ENCODE measurements around the gene YJEFN3.

YJEFN3 gene

DNA sequence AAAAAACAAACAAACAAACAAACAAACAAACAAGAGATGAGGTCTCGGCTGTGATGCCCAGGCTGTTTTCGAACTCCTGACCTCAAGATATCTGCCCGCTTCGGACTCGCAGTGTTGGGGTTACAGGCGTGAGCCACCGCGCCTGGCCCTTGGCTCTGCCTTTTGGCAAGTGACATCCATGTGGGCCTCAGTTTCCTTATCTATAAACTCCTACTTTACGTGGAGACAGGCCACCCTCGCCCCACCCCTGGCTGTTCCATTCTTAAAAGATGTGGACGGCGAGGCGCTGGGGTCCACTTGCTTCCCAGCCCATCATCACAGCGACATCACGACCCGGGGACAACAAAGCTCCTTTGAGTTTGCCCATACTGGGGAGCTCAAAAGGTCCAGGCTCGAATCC, 15.0 kb upstream of the YJEFN3 start:
- TF ChIP-seq TAF1 (IDR thresholded peaks at IDR 0.05; ENCODE audit: borderline replicate concordance, insufficient read depth, low read length) (no peak), POLR2AphosphoS5 (IDR thresholded peaks at IDR 0.05; ENCODE audit: low read depth, low read length) (no peak), SIN3A (IDR thresholded peaks at IDR 0.05; ENCODE audit: borderline replicate concordance, insufficient read depth, low read length) (no peak), FOXP2 (optimal IDR thresholded peaks at IDR 0.05; ENCODE audit: borderline replicate concordance, extremely low read depth, extremely low read length, insufficient read depth) (no peak)
- TF ChIP-seq, protein P1, sequence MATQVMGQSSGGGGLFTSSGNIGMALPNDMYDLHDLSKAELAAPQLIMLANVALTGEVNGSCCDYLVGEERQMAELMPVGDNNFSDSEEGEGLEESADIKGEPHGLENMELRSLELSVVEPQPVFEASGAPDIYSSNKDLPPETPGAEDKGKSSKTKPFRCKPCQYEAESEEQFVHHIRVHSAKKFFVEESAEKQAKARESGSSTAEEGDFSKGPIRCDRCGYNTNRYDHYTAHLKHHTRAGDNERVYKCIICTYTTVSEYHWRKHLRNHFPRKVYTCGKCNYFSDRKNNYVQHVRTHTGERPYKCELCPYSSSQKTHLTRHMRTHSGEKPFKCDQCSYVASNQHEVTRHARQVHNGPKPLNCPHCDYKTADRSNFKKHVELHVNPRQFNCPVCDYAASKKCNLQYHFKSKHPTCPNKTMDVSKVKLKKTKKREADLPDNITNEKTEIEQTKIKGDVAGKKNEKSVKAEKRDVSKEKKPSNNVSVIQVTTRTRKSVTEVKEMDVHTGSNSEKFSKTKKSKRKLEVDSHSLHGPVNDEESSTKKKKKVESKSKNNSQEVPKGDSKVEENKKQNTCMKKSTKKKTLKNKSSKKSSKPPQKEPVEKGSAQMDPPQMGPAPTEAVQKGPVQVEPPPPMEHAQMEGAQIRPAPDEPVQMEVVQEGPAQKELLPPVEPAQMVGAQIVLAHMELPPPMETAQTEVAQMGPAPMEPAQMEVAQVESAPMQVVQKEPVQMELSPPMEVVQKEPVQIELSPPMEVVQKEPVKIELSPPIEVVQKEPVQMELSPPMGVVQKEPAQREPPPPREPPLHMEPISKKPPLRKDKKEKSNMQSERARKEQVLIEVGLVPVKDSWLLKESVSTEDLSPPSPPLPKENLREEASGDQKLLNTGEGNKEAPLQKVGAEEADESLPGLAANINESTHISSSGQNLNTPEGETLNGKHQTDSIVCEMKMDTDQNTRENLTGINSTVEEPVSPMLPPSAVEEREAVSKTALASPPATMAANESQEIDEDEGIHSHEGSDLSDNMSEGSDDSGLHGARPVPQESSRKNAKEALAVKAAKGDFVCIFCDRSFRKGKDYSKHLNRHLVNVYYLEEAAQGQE (IDR thresholded peaks at IDR 0.05; ENCODE audit: insufficient read depth in 1 of 2, low read depth in 2 of 2, low read length in 2 of 2) = no peak

DNA sequence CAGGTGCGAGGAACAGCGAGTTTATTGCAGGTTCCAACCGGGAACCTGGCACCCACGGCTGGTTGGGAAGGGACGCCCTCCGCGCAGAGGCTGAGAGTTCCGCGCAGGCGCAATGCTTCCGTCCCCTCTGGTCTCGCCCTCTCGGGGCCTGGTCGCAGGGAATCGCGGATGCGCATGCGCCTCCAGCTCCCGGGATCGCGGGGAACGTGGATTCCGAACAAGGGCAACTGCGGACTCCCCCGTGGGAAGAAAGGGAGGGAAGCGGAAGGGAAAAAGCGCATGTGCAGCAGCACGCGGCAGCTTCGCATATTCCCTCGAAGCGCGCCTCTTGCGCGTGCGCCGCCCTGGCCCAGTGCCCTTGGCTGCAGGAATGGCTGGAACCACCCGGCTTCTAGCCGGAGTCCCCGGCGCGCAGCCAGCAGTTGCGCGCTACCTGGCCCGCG, 14.5 kb upstream of the YJEFN3 start:
- TF ChIP-seq TAF1 (IDR thresholded peaks at IDR 0.05; ENCODE audit: borderline replicate concordance, insufficient read depth, low read length) (no peak), POLR2AphosphoS5 (IDR thresholded peaks at IDR 0.05; ENCODE audit: low read depth, low read length) (no peak), SIN3A (IDR thresholded peaks at IDR 0.05; ENCODE audit: borderline replicate concordance, insufficient read depth, low read length) (no peak), FOXP2 (optimal IDR thresholded peaks at IDR 0.05; ENCODE audit: borderline replicate concordance, extremely low read depth, extremely low read length, insufficient read depth) (no peak)
- TF ChIP-seq, protein P1 (IDR thresholded peaks at IDR 0.05; ENCODE audit: insufficient read depth in 1 of 2, low read depth in 2 of 2, low read length in 2 of 2) = no peak

DNA sequence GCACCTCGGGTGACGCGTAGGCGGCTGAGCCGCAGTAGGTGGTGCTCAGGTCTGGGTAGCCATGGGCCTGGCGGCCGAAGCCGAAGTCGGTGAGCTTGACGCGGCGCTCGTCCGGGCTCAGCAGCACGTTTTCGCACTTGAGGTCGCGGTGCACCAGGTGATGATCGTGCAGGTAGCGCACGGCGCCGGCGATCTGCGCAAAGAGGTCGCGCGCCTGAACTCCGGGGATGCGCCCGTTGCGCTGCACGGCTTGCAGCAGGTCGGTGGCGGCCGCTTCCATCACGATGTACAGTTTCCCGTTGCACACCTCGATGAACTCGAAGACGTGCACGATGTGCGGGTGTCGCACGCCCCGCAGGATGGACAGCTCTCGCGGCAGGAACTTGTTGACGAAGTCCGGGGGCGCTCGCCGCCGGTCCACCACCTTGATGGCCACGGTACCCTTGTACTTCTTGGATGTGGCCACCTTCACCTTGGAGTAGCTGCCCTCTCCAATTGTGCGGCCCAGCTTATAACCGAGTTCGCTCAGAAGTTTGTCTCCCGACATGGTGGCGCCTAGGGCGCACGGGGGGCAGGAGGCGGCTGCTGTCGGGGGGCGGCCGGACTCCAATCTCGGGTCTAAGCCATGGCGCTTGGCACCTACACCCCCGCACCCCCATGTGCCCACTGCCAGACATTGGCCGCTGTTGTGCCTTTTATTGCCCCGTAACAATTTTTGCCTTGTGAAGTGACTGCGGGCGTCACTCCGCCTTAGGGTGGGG, 13.7 kb upstream of the YJEFN3 start, which contains the start of gene TSSK6:
Gene TSSK6 (minus strand): TSS at position 668 of the 761 bp plus-strand sequence. CDS start 121 bp downstream, at position 547.
- TF ChIP-seq TAF1 (IDR thresholded peaks at IDR 0.05; ENCODE audit: borderline replicate concordance, insufficient read depth, low read length) (no peak), FOXP2 (optimal IDR thresholded peaks at IDR 0.05; ENCODE audit: borderline replicate concordance, extremely low read depth, extremely low read length, insufficient read depth) (no peak), SIN3A (IDR thresholded peaks at IDR 0.05; ENCODE audit: borderline replicate concordance, insufficient read depth, low read length) (no peak), POLR2AphosphoS5 (IDR thresholded peaks at IDR 0.05; ENCODE audit: low read depth, low read length) (no peak)
- TF ChIP-seq, protein P1 (IDR thresholded peaks at IDR 0.05; ENCODE audit: insufficient read depth in 1 of 2, low read depth in 2 of 2, low read length in 2 of 2) = no peak

DNA sequence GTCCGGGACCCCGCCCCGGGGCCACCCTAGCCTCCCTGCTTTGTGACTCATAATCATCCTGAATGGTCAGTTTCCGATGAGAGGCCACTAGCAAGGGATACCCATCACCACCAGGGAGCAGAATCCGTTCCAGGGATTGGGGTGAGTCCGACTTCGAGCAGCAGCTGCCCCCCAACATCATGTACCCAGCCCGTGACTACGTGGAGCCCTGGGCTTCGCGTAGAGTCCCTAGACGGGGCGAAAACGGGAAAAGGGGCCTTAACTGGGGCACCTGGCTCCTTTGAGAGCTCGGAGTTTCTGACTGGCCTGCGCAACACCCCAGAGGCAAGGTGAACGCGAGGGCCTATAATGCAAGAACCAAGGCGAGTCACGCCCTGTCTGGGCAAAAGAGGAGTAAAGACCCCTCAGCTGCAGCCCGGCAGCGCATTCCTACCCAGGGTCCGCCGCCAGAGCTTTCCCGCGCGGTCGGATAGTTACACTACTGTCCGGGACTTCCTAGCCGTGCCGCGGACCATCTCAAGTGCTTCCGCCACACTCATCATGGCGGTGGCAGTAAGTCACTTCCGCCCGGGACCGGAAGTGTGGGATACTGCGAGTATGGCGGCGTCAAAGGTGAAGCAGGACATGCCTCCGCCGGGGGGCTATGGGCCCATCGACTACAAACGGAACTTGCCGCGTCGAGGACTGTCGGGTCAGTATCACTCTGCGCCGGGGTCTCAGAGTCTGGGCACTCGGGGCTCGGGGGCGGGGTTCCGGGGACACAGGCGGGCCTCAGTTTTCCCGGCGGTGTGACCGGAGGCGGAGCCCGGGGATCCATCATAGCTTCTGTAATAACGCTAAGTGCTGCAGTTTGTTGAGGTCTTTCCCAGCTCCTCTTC, 12.8 kb upstream of the YJEFN3 start, which contains the start of gene NDUFA13:
Gene NDUFA13 (plus strand): TSS at position 584 of the 878 bp plus-strand sequence. CDS start 14 bp downstream, at position 598.
- TF ChIP-seq, protein P1 (IDR thresholded peaks at IDR 0.05; ENCODE audit: insufficient read depth in 1 of 2, low read depth in 2 of 2, low read length in 2 of 2) = peak in 1 of 2 experiments; percentile 42; a peak in 1 of 4 replicates
- TF ChIP-seq POLR2AphosphoS5 (IDR thresholded peaks at IDR 0.05; ENCODE audit: low read depth, low read length) (peak; percentile 89), FOXP2 (optimal IDR thresholded peaks at IDR 0.05; ENCODE audit: borderline replicate concordance, extremely low read depth, extremely low read length, insufficient read depth) (peak; percentile 83), TAF1 (IDR thresholded peaks at IDR 0.05; ENCODE audit: borderline replicate concordance, insufficient read depth, low read length) (peak; percentile 97), SIN3A (IDR thresholded peaks at IDR 0.05; ENCODE audit: borderline replicate concordance, insufficient read depth, low read length) (peak; percentile 83; the same call in 1 of the 2 replicates)

Data from PFSK-1 (cell line).